ENCODE data around the gene TBCEL. TPM values are rescaled to one million over a fixed set of nuclear protein-coding genes. Genes with fewer than 3 reads are reported as not detected.
A peak's percentile ranks its signal among the peaks of the same experiment; 100 is the strongest.

The TBCEL gene
- total RNA-seq, 1 donor from 2014 or later: 31.2 TPM

DNA sequence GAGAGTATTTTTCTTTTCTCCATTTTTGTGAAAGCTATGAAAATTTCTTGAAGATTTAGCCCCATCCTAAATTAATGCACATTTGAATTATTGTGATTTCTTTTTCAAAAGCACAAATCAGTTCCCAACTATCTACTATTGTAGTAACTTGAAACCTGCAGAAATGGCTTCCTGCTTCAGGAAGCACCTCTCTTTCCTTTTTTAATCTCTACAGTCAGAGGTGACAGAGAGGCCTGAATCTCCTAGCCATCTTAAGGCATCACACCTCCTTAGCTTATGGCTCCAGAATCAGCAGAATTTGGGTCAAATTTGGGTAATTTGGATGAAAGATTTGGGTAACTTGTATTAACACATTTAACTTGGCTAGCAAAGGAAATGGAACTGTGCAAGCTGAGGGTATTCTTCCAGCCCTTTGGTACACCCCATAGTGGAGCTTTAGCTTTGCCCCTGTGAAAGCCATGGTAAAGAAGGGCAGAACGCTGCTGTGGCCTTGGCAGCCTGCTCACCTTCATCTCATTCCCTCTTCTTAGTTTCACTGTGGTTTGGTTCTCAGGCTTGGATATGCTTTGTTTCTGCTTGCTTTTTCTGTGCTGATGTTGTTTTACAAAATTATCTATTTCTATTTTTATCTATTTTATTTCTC lies 16.2 kb downstream of the TBCEL start:
- H3K36me3 Mint-ChIP-seq (ENCODE audit: low read depth, unreplicated experiment): no peaks in the 10 kb centered on the region
- H3K9me3 Mint-ChIP-seq (ENCODE audit: unreplicated experiment): no peaks in the 10 kb centered on the region
- H3K27me3 Mint-ChIP-seq (ENCODE audit: unreplicated experiment): peaks cover 4% of the 10 kb centered on the region
- H3K4me3 Mint-ChIP-seq (ENCODE audit: unreplicated experiment): no peak overlapping the region
- H3K27ac Mint-ChIP-seq (ENCODE audit: unreplicated experiment): peak overlapping the region; percentile 92
- TF ChIP-seq, protein P1, sequence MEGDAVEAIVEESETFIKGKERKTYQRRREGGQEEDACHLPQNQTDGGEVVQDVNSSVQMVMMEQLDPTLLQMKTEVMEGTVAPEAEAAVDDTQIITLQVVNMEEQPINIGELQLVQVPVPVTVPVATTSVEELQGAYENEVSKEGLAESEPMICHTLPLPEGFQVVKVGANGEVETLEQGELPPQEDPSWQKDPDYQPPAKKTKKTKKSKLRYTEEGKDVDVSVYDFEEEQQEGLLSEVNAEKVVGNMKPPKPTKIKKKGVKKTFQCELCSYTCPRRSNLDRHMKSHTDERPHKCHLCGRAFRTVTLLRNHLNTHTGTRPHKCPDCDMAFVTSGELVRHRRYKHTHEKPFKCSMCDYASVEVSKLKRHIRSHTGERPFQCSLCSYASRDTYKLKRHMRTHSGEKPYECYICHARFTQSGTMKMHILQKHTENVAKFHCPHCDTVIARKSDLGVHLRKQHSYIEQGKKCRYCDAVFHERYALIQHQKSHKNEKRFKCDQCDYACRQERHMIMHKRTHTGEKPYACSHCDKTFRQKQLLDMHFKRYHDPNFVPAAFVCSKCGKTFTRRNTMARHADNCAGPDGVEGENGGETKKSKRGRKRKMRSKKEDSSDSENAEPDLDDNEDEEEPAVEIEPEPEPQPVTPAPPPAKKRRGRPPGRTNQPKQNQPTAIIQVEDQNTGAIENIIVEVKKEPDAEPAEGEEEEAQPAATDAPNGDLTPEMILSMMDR (IDR thresholded peaks at IDR 0.05; ENCODE audit: unreplicated experiment): no peak
- peaks cover 75% of the 10 kb centered on the region for H3K4me1 Mint-ChIP-seq (ENCODE audit: unreplicated experiment)
- no peak for DNase-seq (ENCODE audit: low spot score)

DNA sequence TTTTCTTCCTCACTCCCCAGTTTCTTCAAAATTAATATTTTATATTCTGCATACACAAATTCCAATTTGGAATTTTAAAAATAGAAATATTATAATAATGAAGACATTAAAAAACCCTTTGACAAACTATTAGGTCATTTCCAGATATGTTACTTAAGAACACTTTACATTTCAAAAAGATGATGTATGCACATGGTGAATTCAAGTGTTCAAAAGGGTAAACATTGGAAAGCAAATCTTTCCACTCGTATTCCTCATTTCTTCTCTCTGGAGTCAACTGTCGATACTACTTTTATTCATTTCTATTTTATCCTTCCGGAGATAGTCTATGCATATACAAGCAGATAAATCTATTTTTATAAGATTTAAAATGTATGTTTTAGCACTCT lies 16.7 kb downstream of the TBCEL start:
- no peaks in the 10 kb centered on the region for H3K9me3 Mint-ChIP-seq (ENCODE audit: unreplicated experiment)
- TF ChIP-seq, protein P1 (IDR thresholded peaks at IDR 0.05; ENCODE audit: unreplicated experiment): no peak
- H3K27ac Mint-ChIP-seq (ENCODE audit: unreplicated experiment): peak overlapping the region; percentile 92
- peaks cover 4% of the 10 kb centered on the region for H3K27me3 Mint-ChIP-seq (ENCODE audit: unreplicated experiment)
- DNase-seq (ENCODE audit: low spot score): no peak
- H3K4me1 Mint-ChIP-seq (ENCODE audit: unreplicated experiment): peaks cover 72% of the 10 kb centered on the region
- H3K4me3 Mint-ChIP-seq (ENCODE audit: unreplicated experiment): no peak overlapping the region
- H3K36me3 Mint-ChIP-seq (ENCODE audit: low read depth, unreplicated experiment): no peaks in the 10 kb centered on the region

DNA sequence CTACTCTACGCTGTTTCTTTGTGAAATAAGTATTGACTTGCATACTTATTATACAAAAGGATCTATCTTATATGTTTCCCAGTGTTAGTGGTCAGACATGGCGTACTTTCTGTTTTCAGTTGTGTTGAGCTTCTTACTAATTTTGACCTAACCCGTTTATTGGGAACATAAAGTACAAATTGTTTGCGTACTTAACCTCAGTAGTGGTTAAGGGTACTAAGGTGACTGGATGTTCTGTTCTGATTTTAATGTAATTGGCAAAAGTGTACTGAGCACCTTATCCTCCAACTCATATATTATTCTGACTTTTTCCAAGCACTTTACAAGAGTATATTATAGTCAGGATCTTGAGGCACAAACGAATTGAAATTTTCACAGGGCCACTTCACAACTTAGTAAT lies 17.2 kb downstream of the TBCEL start:
- no peak overlapping the region for H3K4me3 Mint-ChIP-seq (ENCODE audit: unreplicated experiment)
- peaks cover 67% of the 10 kb centered on the region for H3K4me1 Mint-ChIP-seq (ENCODE audit: unreplicated experiment)
- H3K27me3 Mint-ChIP-seq (ENCODE audit: unreplicated experiment): peaks cover 4% of the 10 kb centered on the region
- DNase-seq (ENCODE audit: low spot score): no peak
- TF ChIP-seq, protein P1 (IDR thresholded peaks at IDR 0.05; ENCODE audit: unreplicated experiment): no peak
- no peak overlapping the region for H3K27ac Mint-ChIP-seq (ENCODE audit: unreplicated experiment)
- no peaks in the 10 kb centered on the region for H3K9me3 Mint-ChIP-seq (ENCODE audit: unreplicated experiment)
- H3K36me3 Mint-ChIP-seq (ENCODE audit: low read depth, unreplicated experiment): no peaks in the 10 kb centered on the region

DNA sequence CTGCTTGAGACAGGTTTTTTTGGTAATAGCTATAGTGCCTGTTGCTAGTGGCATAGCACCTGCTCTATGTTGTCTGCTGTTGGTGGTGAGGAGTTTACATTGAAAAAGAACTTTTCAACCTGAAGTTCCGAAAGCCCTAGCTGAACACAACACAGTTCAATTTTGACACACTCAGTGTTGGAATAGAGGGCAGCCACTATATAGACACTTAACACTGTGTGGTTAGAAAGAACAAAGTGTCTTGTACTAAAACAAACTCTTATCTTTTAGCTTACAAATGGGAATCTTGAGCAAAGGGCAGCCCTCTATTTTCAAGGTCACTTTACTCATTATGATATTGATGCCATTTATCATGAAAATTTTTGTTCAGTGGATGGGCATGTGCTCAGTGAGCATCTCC lies 18.4 kb downstream of the TBCEL start:
- peaks cover 59% of the 10 kb centered on the region for H3K4me1 Mint-ChIP-seq (ENCODE audit: unreplicated experiment)
- H3K9me3 Mint-ChIP-seq (ENCODE audit: unreplicated experiment): no peaks in the 10 kb centered on the region
- H3K4me3 Mint-ChIP-seq (ENCODE audit: unreplicated experiment): no peak overlapping the region
- no peak overlapping the region for H3K27ac Mint-ChIP-seq (ENCODE audit: unreplicated experiment)
- TF ChIP-seq, protein P1 (IDR thresholded peaks at IDR 0.05; ENCODE audit: unreplicated experiment): no peak
- peaks cover 4% of the 10 kb centered on the region for H3K27me3 Mint-ChIP-seq (ENCODE audit: unreplicated experiment)
- DNase-seq (ENCODE audit: low spot score): no peak
- H3K36me3 Mint-ChIP-seq (ENCODE audit: low read depth, unreplicated experiment): peaks cover 5% of the 10 kb centered on the region

DNA sequence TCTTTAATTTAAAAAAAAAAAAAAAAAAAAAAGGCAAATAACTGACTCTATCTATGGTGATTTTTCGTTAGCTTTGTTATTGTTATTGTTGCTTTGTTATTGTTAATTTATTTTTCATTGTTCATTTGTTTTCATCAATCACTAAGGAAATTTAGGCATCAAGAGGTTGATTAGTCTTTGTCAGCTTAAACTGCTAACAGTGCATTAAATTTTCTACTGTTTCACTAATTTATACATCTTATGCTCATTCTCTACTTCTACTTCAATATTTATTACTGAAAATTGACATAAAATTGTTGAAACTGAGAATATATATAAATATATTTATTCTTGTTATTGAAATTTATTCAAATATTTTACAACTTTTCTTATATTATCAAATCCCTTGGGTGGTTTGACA lies 24.0 kb downstream of the TBCEL start:
- Mint-ChIP-seq H3K27me3 (ENCODE audit: unreplicated experiment) (peaks cover 3% of the 10 kb centered on the region), H3K27ac (ENCODE audit: unreplicated experiment) (no peak overlapping the region), H3K9me3 (ENCODE audit: unreplicated experiment) (no peaks in the 10 kb centered on the region), H3K4me3 (ENCODE audit: unreplicated experiment) (no peak overlapping the region), H3K36me3 (ENCODE audit: low read depth, unreplicated experiment) (peaks cover 5% of the 10 kb centered on the region), H3K4me1 (ENCODE audit: unreplicated experiment) (peaks cover 12% of the 10 kb centered on the region)
- no peak for DNase-seq (ENCODE audit: low spot score)
- TF ChIP-seq, protein P1 (IDR thresholded peaks at IDR 0.05; ENCODE audit: unreplicated experiment): no peak
